Gastroesophageal sphincter (tissue), 4 donors: ENCODE measurements around the gene GPR183. TPM values are rescaled to one million over a fixed set of nuclear protein-coding genes. Genes with fewer than 3 reads are reported as not detected.

Experiments used
- ATAC-seq: fragments of 150-250 bp; one replicate; pipeline ENCODE4 v1.9.1; 2016; ENCODE audit warnings: mild to moderate bottlenecking, moderate library complexity
- H3K27ac ChIP-seq, 4 donors: fragments of 200-600 bp; sonication (generic) in 3 of 4; 1 replicate in 3 of 4; 2 replicates in 1 of 4; pipeline ENCODE4 v1.5.1; 2016 to 2019
- H3K27me3 ChIP-seq: fragments of 200-600 bp; sonication (generic); one replicate; pipeline ENCODE4 v1.5.1; 2019
- H3K36me3 ChIP-seq, 2 donors: fragments of 200-600 bp; sonication (generic); one replicate each; pipeline ENCODE4 v1.5.1; 2019; ENCODE audit warnings: control low read depth in 1 of 2
- H3K4me1 ChIP-seq, 3 donors: fragments of 200-600 bp; sonication (generic); 1 replicate in 2 of 3; 2 replicates in 1 of 3; pipeline ENCODE4 v1.5.1; 2016 to 2019; ENCODE audit warnings: control low read depth in 2 of 3
- H3K4me3 ChIP-seq, 2 donors: fragments of 200-600 bp; sonication (generic); one replicate each; pipeline ENCODE4 v1.5.1; 2019; ENCODE audit warnings: mild to moderate bottlenecking in 1 of 2, moderate library complexity in 1 of 2
- H3K9me3 ChIP-seq, 3 donors: fragments of 200-600 bp; sonication (generic); one replicate each; pipeline ENCODE4 v1.5.1; 2017 to 2019; ENCODE audit warnings: control low read depth in 2 of 3
- CTCF ChIP-seq, 4 experiments: fragments of 200-600 bp in 2 of 4; fragments of 450-650 bp in 2 of 4; sonication (generic) in 1 of 4; IDR thresholded peaks; one replicate each; pipeline ENCODE4 v1.5.1; 2017 to 2019; ENCODE audit warnings: antibody characterized with exemption in 4 of 4, mild to moderate bottlenecking in 2 of 4, moderate library complexity in 2 of 4
- EP300 ChIP-seq: sonication (generic); formaldehyde crosslinking; IDR thresholded peaks from one replicate; pipeline ENCODE4 v1.6.1; 2017; ENCODE audit warnings: antibody characterized with exemption, mild to moderate bottlenecking
- POLR2A ChIP-seq, 2 donors: fragments of 450-650 bp; IDR thresholded peaks; one replicate each; pipeline ENCODE4 v1.6.1; 2017; ENCODE audit warnings: antibody characterized with exemption in 2 of 2, mild to moderate bottlenecking in 2 of 2, moderate library complexity in 1 of 2
- POLR2AphosphoS5 ChIP-seq: sonication (generic); formaldehyde crosslinking; IDR thresholded peaks from one replicate; pipeline ENCODE4 v1.6.1; 2017; ENCODE audit warnings: antibody characterized with exemption
- WGBS, 2 donors: methylation state at CpG; one replicate each; pipeline ENCODE4 v1.1.5; 2018; ENCODE audit warnings: low coverage in 1 of 2; 5-methylcytosine and 5-hydroxymethylcytosine counted together
- total RNA-seq, 4 donors: library from RNA; depleted of rRNA; stranded (reverse); fragments of >200 nt; gene quantifications; one replicate each; pipeline ENCODE4 v1.1.0, GENCODE V29; 2016

GPR183 gene
- total RNA-seq, 4 donors from 2014 or later = 11.5 to 23.8 (median 18.1) TPM

- TF ChIP-seq CTCF (IDR thresholded peaks at IDR 0.05) = no peak
- TF ChIP-seq POLR2A (IDR thresholded peaks at IDR 0.05) = no peak
- no peak for TF ChIP-seq POLR2AphosphoS5
- TF ChIP-seq EP300 = no peak
- H3K27me3 ChIP-seq = no peaks in the 10 kb centered on the region
- no peaks in the 10 kb centered on the region for H3K9me3 ChIP-seq
- peaks cover 0 to 11% of the 10 kb centered on the region in 2 donors for H3K36me3 ChIP-seq
- H3K27ac ChIP-seq = no peak overlapping the region
- peaks cover 0 to 36% (median 0%) of the 10 kb centered on the region in 3 donors for H3K4me1 ChIP-seq
- ATAC-seq = no peak
- 76 to 81% methylated on average over 4 of the region's 4 CpGs for WGBS, 2 donors
- no peak overlapping the region for H3K4me3 ChIP-seq
Measured at GRCh38 chr13:99296398-99296797, 10.8 kb downstream of the GPR183 start.

GRCh38 chr13:99295488-99296252 lies 11.5 kb downstream of the GPR183 start:
- Histone ChIP-seq H3K4me3 (no peak overlapping the region), H3K9me3 (no peaks in the 10 kb centered on the region), H3K4me1 (peaks cover 0 to 35% (median 0%) of the 10 kb centered on the region in 3 donors), H3K36me3 (peaks cover 0 to 11% of the 10 kb centered on the region in 2 donors), H3K27me3 (no peaks in the 10 kb centered on the region), H3K27ac (no peak overlapping the region)
- TF ChIP-seq CTCF (IDR thresholded peaks at IDR 0.05) = no peak
- WGBS, 2 donors = 94% methylated on average over 11 to 12 of the region's 12 CpGs
- ATAC-seq = no peak

- H3K27ac ChIP-seq = no peak overlapping the region
- no peaks in the 10 kb centered on the region for H3K27me3 ChIP-seq
- H3K4me3 ChIP-seq = no peak overlapping the region
- TF ChIP-seq CTCF (IDR thresholded peaks at IDR 0.05) (no peak), POLR2AphosphoS5 (no peak), POLR2A (IDR thresholded peaks at IDR 0.05) (no peak), EP300 (no peak)
- ATAC-seq = no peak
- WGBS, 2 donors = 71 to 78% methylated on average over 7 of the region's 7 CpGs
- H3K4me1 ChIP-seq = peaks cover 0 to 34% (median 0%) of the 10 kb centered on the region in 3 donors
- H3K36me3 ChIP-seq = peaks cover 0 to 11% of the 10 kb centered on the region in 2 donors
- H3K9me3 ChIP-seq = no peaks in the 10 kb centered on the region
Measured at GRCh38 chr13:99294958-99295357, 12.2 kb downstream of the GPR183 start.

- H3K9me3 ChIP-seq = no peaks in the 10 kb centered on the region
- H3K27me3 ChIP-seq = no peaks in the 10 kb centered on the region
- TF ChIP-seq POLR2AphosphoS5 (no peak), CTCF (IDR thresholded peaks at IDR 0.05) (no peak), EP300 (no peak), POLR2A (IDR thresholded peaks at IDR 0.05) (no peak)
- H3K4me3 ChIP-seq = no peak overlapping the region
- peaks cover 0 to 35% (median 0%) of the 10 kb centered on the region in 3 donors for H3K4me1 ChIP-seq
- H3K27ac ChIP-seq = no peak overlapping the region
- peaks cover 0 to 11% of the 10 kb centered on the region in 2 donors for H3K36me3 ChIP-seq
- no peak for ATAC-seq
Measured at GRCh38 chr13:99294198-99294597, 13.0 kb downstream of the GPR183 start.

GRCh38 chr13:99293178-99293577 lies 14.0 kb downstream of the GPR183 start:
- Histone ChIP-seq H3K4me1 (peaks cover 0 to 36% (median 0%) of the 10 kb centered on the region in 3 donors), H3K36me3 (peaks cover 0 to 11% of the 10 kb centered on the region in 2 donors), H3K9me3 (no peaks in the 10 kb centered on the region), H3K4me3 (no peak overlapping the region), H3K27me3 (no peaks in the 10 kb centered on the region), H3K27ac (no peak overlapping the region)
- no peak for ATAC-seq
- WGBS, 2 donors = 85 to 100% methylated on average over 2 of the region's 2 CpGs
- no peak for TF ChIP-seq POLR2AphosphoS5
- no peak for TF ChIP-seq EP300
- no peak for TF ChIP-seq POLR2A (IDR thresholded peaks at IDR 0.05)
- no peak for TF ChIP-seq CTCF (IDR thresholded peaks at IDR 0.05)
